NCI-H526 (cell line): Measurements from ENCODE around the gene SIPA1L2.
A peak's percentile ranks its signal among the peaks of the same experiment; 100 is the strongest.

Source experiments
- DNase-seq, 2 experiments: peaks; one replicate each; lab custom pipeline; 2025; lab: John Stamatoyannopoulos, UW

SIPA1L2 gene

GRCh38 chr1:232630047-232630893 is at the start of gene SIPA1L2:
TSS of gene SIPA1L2 (minus strand) at chr1:232630133. CDS start at chr1:232515339, 114,794 bp downstream.
- DNase-seq: peak; percentile 81 to 91

- no peak for DNase-seq
These were observed 48.4 kb upstream of the SIPA1L2 start for GRCh38 chr1:232678185-232678886.

- no peak for DNase-seq
These were observed 46.4 kb upstream of the SIPA1L2 start for GRCh38 chr1:232676307-232676706.

GRCh38 chr1:232675898-232676297 is 46.0 kb upstream of the SIPA1L2 start:
- no peak for DNase-seq

DNA sequence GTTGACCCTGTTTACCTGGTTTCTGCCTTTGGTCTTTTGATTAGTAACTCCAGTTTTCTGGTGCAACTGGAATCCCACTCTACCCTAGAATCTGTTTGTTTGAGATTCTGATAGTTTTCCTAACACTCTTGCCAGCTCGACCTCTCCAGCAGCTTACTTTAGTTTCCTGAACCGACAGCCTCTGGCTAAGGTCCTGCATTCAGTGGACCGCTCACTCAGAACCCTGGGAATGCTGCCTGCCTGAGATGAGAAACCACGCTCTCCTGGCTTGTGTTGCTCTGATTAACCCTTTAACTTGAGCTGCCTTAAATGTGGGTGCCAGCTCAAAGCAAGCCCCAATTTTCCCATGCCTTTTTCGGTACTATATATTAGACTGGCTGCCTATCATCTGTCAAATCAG is 45.3 kb upstream of the SIPA1L2 start:
- no peak for DNase-seq

DNA sequence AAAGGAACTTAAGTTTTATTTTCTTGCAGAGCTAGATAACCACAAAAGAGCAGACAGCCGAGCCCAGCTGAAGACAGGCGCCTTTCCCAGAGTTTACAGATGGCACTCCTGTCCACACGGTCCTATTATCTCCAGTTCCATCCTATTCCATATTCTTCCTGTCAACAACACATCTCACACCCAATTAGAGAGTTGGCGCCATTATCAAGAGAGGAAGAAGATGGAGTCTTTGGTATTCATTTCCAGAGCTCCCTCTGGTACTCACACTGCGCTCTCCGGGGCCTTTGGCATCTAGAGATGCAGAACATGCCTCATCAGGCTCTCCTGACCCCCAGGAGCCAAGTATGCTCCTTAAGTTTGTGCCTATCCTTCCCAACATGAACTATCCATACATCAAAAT is 43.3 kb upstream of the SIPA1L2 start:
- no peak for DNase-seq

GRCh38 chr1:232669981-232670747 is 40.2 kb upstream of the SIPA1L2 start:
- no peak for DNase-seq

GRCh38 chr1:232667778-232668165 is 37.8 kb upstream of the SIPA1L2 start:
- no peak for DNase-seq

- DNase-seq: no peak
These were observed 37.3 kb upstream of the SIPA1L2 start for GRCh38 chr1:232667094-232667777.

GRCh38 chr1:232664844-232665777 is 35.2 kb upstream of the SIPA1L2 start:
- DNase-seq: no peak

- no peak for DNase-seq
These were observed 33.0 kb upstream of the SIPA1L2 start for GRCh38 chr1:232662910-232663309.

GRCh38 chr1:232658386-232658785 is 28.5 kb upstream of the SIPA1L2 start:
- DNase-seq: no peak

DNA sequence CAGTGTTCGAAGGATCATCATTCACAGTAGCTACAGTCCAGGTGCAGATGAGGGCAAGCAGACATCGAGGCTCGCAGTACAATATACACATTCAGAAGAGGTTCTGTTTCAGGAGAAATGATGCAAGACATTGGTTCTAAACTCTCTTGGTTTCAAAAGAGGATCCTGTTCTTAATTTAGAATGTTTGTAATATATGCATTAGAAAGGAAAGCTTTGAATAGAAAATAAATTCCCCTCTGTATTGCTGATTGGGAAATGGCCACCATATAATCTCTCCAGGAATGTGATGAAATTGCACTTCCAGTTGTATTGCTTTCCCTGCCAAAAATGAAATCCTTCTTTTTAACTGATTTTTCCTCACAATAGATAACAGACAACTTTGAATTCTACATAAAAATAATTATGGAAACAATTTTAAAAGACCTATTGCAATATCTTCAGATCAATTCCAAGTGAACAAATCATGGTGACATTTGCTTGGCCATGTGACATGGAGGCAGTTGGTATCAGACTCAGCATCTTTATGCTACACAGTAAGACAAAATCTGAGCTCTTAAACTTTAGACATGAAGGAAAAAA is 27.6 kb upstream of the SIPA1L2 start:
- DNase-seq: no peak

- no peak for DNase-seq
These were observed 25.8 kb upstream of the SIPA1L2 start for GRCh38 chr1:232655746-232656085.

- no peak for DNase-seq
These were observed 25.3 kb upstream of the SIPA1L2 start for GRCh38 chr1:232655028-232655745.

- no peak for DNase-seq
These were observed 23.9 kb upstream of the SIPA1L2 start for GRCh38 chr1:232653789-232654188.

GRCh38 chr1:232650845-232651244 is 20.9 kb upstream of the SIPA1L2 start:
- DNase-seq: no peak

DNA sequence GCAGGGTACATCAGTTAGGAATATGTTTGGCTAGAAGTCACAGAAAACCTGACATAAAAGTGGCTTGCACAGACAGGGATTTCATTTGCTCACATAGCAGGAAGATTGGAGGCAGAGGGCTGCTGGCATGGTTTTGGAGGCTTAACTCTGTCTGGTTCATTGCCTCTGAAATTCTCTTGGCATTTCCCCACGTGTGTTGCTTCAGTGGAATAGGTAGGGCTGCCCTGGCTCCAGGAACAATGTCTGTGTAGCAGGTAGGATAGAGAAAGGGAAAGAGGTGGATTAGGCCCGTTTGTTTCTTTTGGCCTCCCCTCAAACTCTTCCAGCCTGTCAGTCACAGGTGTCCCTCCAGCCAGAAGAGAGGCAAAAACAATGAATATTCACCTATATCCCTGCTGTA is 20.5 kb upstream of the SIPA1L2 start:
- DNase-seq: no peak

GRCh38 chr1:232648316-232648715 is 18.4 kb upstream of the SIPA1L2 start:
- DNase-seq: no peak

DNA sequence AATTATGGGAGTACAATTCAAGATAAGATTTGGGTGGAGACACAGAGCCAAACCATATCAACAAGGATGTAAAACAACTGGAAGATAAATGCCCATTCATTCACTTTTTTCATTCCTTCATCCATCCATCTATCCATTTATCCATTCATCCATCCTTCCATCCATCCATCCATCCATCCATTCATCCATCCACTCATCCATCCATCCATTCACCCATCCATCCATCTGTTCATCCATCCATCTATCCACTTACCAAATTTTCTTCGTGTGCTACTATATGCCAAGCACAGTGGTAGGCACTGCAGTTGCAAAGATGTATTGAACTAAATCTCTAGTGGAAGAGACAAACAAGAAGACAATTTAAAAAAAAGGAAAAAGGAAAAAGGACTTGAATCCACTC is 14.3 kb upstream of the SIPA1L2 start:
- no peak for DNase-seq
